ENCODE measurements around the gene NECAB2.

The NECAB2 gene

DNA sequence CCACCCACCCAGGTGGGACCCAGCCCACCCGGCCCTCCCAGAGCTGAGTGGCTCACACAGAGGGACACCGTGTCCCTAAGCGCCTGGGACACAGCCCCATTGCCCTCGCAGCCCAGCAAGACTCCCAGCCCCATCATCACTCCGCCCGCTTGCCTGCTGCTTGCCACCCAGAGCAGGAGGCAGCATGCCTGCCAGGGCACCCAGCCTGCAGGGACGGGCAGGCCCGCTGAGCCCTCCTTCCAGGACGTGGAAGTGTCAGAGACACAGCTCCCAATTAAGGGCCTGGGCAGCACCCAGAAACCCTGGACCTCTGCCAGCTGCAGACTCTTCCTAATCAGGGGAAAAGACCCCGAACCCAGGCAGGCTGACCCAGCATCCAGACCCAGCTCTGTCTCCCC, 32.2 kb upstream of the NECAB2 start:
- ChIA-PET CTCF (interaction anchor here (1.0 kb wide), 1 partner anchor 21 kb away, joined by 4 read pairs; no protein-coding TSS in a partner anchor), POLR2A (ENCODE audit: low non-redundant PET) (interaction anchor here (0.6 kb wide), 1 partner anchor 82 kb away, joined by 3 read pairs; no protein-coding TSS in a partner anchor)
- TF ChIP-seq, protein P1, sequence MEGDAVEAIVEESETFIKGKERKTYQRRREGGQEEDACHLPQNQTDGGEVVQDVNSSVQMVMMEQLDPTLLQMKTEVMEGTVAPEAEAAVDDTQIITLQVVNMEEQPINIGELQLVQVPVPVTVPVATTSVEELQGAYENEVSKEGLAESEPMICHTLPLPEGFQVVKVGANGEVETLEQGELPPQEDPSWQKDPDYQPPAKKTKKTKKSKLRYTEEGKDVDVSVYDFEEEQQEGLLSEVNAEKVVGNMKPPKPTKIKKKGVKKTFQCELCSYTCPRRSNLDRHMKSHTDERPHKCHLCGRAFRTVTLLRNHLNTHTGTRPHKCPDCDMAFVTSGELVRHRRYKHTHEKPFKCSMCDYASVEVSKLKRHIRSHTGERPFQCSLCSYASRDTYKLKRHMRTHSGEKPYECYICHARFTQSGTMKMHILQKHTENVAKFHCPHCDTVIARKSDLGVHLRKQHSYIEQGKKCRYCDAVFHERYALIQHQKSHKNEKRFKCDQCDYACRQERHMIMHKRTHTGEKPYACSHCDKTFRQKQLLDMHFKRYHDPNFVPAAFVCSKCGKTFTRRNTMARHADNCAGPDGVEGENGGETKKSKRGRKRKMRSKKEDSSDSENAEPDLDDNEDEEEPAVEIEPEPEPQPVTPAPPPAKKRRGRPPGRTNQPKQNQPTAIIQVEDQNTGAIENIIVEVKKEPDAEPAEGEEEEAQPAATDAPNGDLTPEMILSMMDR (conservative IDR thresholded peaks at IDR 0.05; ENCODE audit: low read depth), result no peak

DNA sequence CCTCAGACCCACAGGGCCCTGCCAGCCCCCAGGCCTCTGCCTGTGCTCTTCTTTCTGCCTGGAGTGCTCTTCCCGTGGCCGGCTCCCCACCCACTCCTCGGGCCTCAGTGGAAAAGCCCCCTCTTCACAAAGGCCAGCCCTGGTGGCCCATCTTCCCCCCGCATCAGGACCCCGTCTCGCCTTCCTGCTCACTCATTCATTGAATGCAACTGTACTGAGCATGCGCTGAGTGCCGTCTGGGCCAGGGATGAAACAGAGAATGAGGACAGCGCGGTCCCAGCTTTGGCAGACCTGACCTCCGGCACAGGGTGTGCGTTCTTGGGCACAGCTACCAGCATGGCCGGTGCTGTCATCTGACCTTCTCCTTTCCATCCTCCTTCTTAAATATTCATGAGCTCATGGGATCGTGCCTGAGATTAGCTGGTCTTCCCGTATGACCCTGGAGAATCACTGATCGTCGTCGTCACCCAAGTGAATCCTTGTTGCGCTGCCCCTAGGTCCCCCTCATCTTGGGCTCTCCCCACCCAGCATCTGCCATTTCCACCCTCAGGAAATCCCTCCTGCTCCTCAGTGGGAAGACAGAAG, 31.4 kb upstream of the NECAB2 start:
- TF ChIP-seq, protein P1 (conservative IDR thresholded peaks at IDR 0.05; ENCODE audit: low read depth), result no peak
- peak overlapping the region; percentile 54 for H3K27ac ChIP-seq
- POLR2A ChIA-PET (ENCODE audit: low non-redundant PET), result interaction anchor here (0.6 kb wide), 1 partner anchor 82 kb away, joined by 3 read pairs; no protein-coding TSS in a partner anchor
- DNase-seq (ENCODE audit: low spot score), result no peak
- CTCF ChIA-PET, result interaction anchor here (0.6 to 1.0 kb wide), 2 partner anchors 20 to 33 kb away, joined by 3 to 4 read pairs; no protein-coding TSS in a partner anchor

More for the DNA sequence above, 32.2 kb upstream of the NECAB2 start:
- DNase-seq (ENCODE audit: low spot score), result no peak
- H3K27ac ChIP-seq, result peak overlapping the region; percentile 54

DNA sequence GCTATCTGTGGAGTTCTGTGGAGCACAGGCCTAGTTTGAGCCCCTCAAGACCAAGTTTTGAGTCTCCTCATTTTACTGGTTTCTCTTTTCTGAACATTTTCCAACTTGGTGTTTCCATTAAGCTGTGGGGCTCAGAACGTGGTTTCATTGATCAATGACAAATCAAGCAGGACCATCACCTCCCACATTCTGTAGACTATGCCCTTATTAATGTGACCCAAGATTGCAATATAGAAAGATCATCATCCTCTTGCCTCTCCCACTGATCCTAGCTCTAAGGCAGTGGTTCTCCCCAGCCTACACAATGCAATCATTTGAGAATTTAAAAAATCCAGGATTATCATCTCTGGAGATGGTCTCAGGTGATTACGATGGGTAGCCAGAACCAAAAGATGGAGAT, 30.8 kb upstream of the NECAB2 start:
- TF ChIP-seq, protein P1 (conservative IDR thresholded peaks at IDR 0.05; ENCODE audit: low read depth), result no peak
- CTCF ChIA-PET, result interaction anchor here (0.6 kb wide), 2 partner anchors 33 to 218 kb away, joined by 3 read pairs; no protein-coding TSS in a partner anchor
- no peak overlapping the region for H3K27ac ChIP-seq
- no peak for DNase-seq (ENCODE audit: low spot score)
- POLR2A ChIA-PET (ENCODE audit: low non-redundant PET), result no interaction called here

DNA sequence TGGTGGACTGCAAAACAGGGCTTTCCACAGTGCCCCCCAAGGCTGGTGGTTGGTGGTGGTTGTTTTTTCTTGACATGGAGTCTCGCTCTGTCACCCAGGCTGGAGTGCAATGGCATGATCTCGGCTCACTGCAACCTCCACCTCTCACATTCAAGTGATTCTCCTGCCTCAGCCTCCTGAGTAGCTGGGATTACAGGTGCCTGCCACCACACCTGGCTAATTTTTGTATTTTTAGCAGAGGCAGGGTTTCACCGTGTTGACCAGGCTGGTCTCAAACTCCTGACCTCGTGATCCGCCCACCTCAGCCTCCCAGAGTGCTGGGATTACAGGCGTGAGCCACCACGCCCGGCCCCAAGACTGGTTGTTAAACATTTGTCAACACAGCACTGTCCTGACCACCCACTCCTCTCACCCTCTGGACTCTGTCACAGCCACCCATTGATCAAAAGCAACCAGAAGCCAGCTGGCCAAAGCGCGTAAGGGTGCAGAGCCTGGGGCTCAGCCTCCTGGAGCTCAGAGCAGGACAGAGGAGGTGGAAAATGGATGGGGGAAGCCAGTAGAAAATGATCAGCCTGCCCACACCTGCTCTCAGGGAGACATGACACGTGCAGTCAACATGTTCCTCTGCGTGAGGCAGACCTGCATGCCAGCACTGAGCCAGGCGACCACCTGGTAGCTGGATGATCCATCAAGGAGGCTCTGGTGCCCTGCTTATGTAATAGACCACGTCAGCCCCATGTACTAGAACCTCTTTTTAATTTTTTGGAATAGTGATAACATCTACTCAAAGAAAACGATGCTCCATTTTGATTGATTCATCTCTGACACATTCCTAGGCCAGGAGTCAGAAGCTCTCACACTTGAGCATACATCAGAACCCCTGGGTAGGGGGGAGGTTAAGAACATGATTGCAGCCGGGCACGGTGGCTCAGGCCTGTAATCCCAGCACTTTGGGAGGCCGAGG, 29.8 kb upstream of the NECAB2 start:
- no peak for DNase-seq (ENCODE audit: low spot score)
- TF ChIP-seq, protein P1 (conservative IDR thresholded peaks at IDR 0.05; ENCODE audit: low read depth), result no peak
- H3K27ac ChIP-seq, result no peak overlapping the region
- ChIA-PET CTCF (interaction anchor here (0.6 kb wide), 1 partner anchor 74 kb away, joined by 5 read pairs; no protein-coding TSS in a partner anchor), POLR2A (ENCODE audit: low non-redundant PET) (no interaction called here)

DNA sequence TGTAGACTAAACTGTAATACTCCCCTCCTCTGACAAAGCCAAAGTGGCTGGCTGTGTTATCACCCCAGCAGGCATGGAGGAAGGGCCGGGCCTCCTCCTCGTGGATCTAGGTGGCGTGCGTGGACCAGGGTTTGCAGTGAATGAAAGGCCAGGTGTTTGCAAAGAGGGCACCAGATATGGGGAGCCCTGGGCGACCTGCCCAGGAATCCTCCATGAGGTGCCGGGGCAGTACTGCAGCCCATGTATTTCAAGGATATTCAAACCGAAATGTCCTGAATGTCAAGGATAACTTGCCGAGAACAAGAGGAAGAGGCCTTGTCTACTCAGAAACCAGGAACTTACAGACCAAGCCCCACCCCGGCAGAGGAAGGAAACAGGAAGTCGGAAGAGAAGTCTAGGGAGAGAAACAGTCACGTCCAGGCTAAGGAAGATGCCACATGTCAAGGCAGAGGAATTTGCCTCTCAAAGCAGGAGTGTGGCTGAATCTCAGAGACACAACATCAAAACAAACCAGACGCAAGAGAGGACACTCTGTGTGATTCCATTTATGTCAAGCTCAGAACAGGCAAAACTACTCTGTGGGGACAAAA, 28.7 kb upstream of the NECAB2 start:
- ChIA-PET CTCF (no interaction called here), POLR2A (ENCODE audit: low non-redundant PET) (no interaction called here)
- no peak for DNase-seq (ENCODE audit: low spot score)
- TF ChIP-seq, protein P1 (conservative IDR thresholded peaks at IDR 0.05; ENCODE audit: low read depth), result no peak
- H3K27ac ChIP-seq, result peak overlapping the region; percentile 19; the same call in 1 of the 2 replicates

DNA sequence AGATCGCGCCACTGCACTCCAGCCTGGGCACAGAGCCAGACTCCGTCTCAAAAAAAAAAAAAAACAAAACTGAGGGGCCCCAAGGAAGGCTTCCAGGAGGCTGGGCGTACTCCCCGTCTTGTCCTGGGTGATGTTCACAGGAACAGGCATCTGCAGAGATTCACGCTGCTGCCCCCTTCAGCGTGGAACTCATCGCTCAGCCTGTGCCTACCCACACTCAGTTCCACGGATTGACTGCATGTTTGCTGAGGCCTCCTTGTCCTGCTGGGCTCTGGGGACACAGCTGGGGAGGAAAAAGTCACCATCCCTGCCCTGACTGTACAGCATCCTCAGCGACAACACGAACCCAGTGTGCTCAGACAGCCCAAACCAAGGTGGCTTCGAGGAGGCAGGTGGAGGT, 27.9 kb upstream of the NECAB2 start:
- ChIA-PET POLR2A (ENCODE audit: low non-redundant PET) (no interaction called here), CTCF (no interaction called here)
- no peak for DNase-seq (ENCODE audit: low spot score)
- H3K27ac ChIP-seq, result no peak overlapping the region
- TF ChIP-seq, protein P1 (conservative IDR thresholded peaks at IDR 0.05; ENCODE audit: low read depth), result no peak
